T-helper 1 cell (primary cell): ENCODE measurements around the gene OLIG3.

Experiments used
- DNase-seq, 5 donors: peaks; one replicate each; pipeline ENCODE4 v3.0.0-alpha.2; 2012 to 2020

OLIG3 gene

GRCh38 chr6:137495703-137496336, 1.6 kb upstream of the OLIG3 start:
- DNase-seq: no peak

GRCh38 chr6:137494988-137495702, 951 bp upstream of the OLIG3 start:
- DNase-seq: no peak

- DNase-seq: peak in 1 of 5 donors; percentile 46
Measured at GRCh38 chr6:137493218-137494038, 766 bp downstream of the OLIG3 start.

GRCh38 chr6:137492289-137493217, 1.6 kb downstream of the OLIG3 start:
- no peak for DNase-seq

- DNase-seq: no peak
Measured at GRCh38 chr6:137491478-137491877, 2.7 kb downstream of the OLIG3 start.

GRCh38 chr6:137490961-137491360, 3.2 kb downstream of the OLIG3 start:
- DNase-seq: no peak

GRCh38 chr6:137490006-137490905, 3.9 kb downstream of the OLIG3 start:
- DNase-seq: no peak

GRCh38 chr6:137489046-137490005, 4.9 kb downstream of the OLIG3 start:
- DNase-seq: no peak

GRCh38 chr6:137488150-137489045, 5.8 kb downstream of the OLIG3 start:
- DNase-seq: no peak

GRCh38 chr6:137487869-137488149, 6.4 kb downstream of the OLIG3 start:
- no peak for DNase-seq

GRCh38 chr6:137487181-137487868, 6.9 kb downstream of the OLIG3 start:
- DNase-seq: no peak

- no peak for DNase-seq
Measured at GRCh38 chr6:137486416-137486815, 7.8 kb downstream of the OLIG3 start.

GRCh38 chr6:137480431-137480830, 13.8 kb downstream of the OLIG3 start:
- DNase-seq: no peak

- DNase-seq: no peak
Measured at GRCh38 chr6:137475103-137475502, 19.1 kb downstream of the OLIG3 start.

GRCh38 chr6:137473598-137473997, 20.6 kb downstream of the OLIG3 start:
- no peak for DNase-seq

GRCh38 chr6:137472641-137473137, 21.5 kb downstream of the OLIG3 start:
- DNase-seq: no peak

GRCh38 chr6:137471986-137472385, 22.2 kb downstream of the OLIG3 start:
- no peak for DNase-seq

- DNase-seq: no peak
Measured at GRCh38 chr6:137471497-137471896, 22.7 kb downstream of the OLIG3 start.

GRCh38 chr6:137467211-137467610, 27.0 kb downstream of the OLIG3 start:
- no peak for DNase-seq
